ENCODE results near the gene PPCDC. TPM values are rescaled to one million over a fixed set of nuclear protein-coding genes. Genes with fewer than 3 reads are reported as not detected.
A peak's percentile ranks its signal among the peaks of the same experiment; 100 is the strongest.

The PPCDC gene
- total and polyA plus RNA-seq, 10 of the 15 experiments (the other 5 are each of a cell fraction or from before 2014, with no cell fraction given) = 32.5 to 135 (median 55.0) TPM

GRCh38 chr15:75095594-75095993 lies 72.2 kb downstream of the PPCDC start (continued):
- TF ChIP-seq SKIL (IDR thresholded peaks at IDR 0.05; ENCODE audit: low read depth, poor library complexity, severe bottlenecking) (peak; percentile 2), CEBPB (IDR thresholded peaks at IDR 0.05; ENCODE audit: borderline replicate concordance in 1 of 2, low read depth in 2 of 2, low read length in 2 of 2) (no peak), BRCA1 (IDR thresholded peaks at IDR 0.05; ENCODE audit: low read depth, low read length) (no peak), BHLHE40 (IDR thresholded peaks at IDR 0.05; ENCODE audit: borderline replicate concordance in 1 of 2, low read depth in 2 of 2, low read length in 1 of 2) (peak; percentile 48 to 59; a peak in 2 of 4 replicates), KAT2A (conservative IDR thresholded peaks at IDR 0.05; ENCODE audit: control insufficient read depth, low read depth, low read length) (no peak), CHD2 (IDR thresholded peaks at IDR 0.05; ENCODE audit: borderline replicate concordance, low read depth, low read length) (no peak), IRF4 (IDR thresholded peaks at IDR 0.05; ENCODE audit: low read depth, low read length) (peak; percentile 58; the same call in 1 of the 2 replicates), MTA3 (IDR thresholded peaks at IDR 0.05; ENCODE audit: borderline replicate concordance, low read length) (peak; percentile 41; the same call in 1 of the 2 replicates), PKNOX1 (IDR thresholded peaks at IDR 0.05) (peak; percentile 66), STAT3 (IDR thresholded peaks at IDR 0.05; ENCODE audit: low read depth, low read length) (peak; percentile 46; the same call in 1 of the 2 replicates), ZBTB4 (CRISPR knock-in tag; IDR thresholded peaks at IDR 0.05) (no peak), SMAD1 (IDR thresholded peaks at IDR 0.05; ENCODE audit: low read depth, partially characterized antibody) (peak; percentile 42), ATF2 (IDR thresholded peaks at IDR 0.05; ENCODE audit: low read length) (peak; percentile 60), TBL1XR1 (IDR thresholded peaks at IDR 0.05; ENCODE audit: low read depth, low read length) (peak; percentile 83), HDAC2 (IDR thresholded peaks at IDR 0.05) (no peak), CHD4 (IDR thresholded peaks at IDR 0.05) (no peak)
- TF ChIP-seq, protein P1, sequence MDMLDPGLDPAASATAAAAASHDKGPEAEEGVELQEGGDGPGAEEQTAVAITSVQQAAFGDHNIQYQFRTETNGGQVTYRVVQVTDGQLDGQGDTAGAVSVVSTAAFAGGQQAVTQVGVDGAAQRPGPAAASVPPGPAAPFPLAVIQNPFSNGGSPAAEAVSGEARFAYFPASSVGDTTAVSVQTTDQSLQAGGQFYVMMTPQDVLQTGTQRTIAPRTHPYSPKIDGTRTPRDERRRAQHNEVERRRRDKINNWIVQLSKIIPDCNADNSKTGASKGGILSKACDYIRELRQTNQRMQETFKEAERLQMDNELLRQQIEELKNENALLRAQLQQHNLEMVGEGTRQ (IDR thresholded peaks at IDR 0.05; ENCODE audit: borderline replicate concordance, low read depth, low read length) = no peak

Measured in GM12878 (cell line).